Activated CD8-positive, alpha-beta T cell treated with anti-CD3 and anti-CD28 coated beads, Interleukin-2, amount 10 ng/mL, durations not matched to agents 7 days and 5 days (primary cell): ENCODE data around the gene SNTB2. TPM values are rescaled to one million over a fixed set of nuclear protein-coding genes. Genes with fewer than 3 reads are reported as not detected.
"Not testable (repeated sequence)": the region's sequence is repeated elsewhere in the genome, so short reads cannot be mapped to it uniquely, and the experiment has no call there.

Experiments used
- ATAC-seq: fragments of 150-1000 bp; cut with Tn5 transposase; one replicate; pipeline ENCODE4 v1.10.0; 2021; ENCODE audit warnings: moderate library complexity
- CTCF ChIA-PET: fragments of 350-600 bp; sonication (Branson Sonifier 250); formaldehyde crosslinking; loops from one replicate; lab custom pipeline; 2021; ENCODE audit warnings: antibody characterized with exemption; lab: Charles Lee
- POLR2A ChIA-PET: fragments of 350-600 bp; sonication (Branson Sonifier 250); formaldehyde crosslinking; loops from one replicate; lab custom pipeline; 2021; ENCODE audit warnings: antibody characterized with exemption; lab: Charles Lee
- DNase-seq: peaks from one replicate; pipeline ENCODE4 v3.0.0-alpha.2; 2020
- H3K27ac Mint-ChIP-seq: one replicate; pipeline ENCODE4 v1.8.0; 2021; ENCODE audit warnings: mild to moderate bottlenecking, mixed read lengths
- H3K27me3 Mint-ChIP-seq: one replicate; pipeline ENCODE4 v1.8.0; 2021; ENCODE audit warnings: low read depth, mixed read lengths
- H3K36me3 Mint-ChIP-seq: one replicate; pipeline ENCODE4 v1.8.0; 2021; ENCODE audit warnings: low read depth, mixed read lengths
- H3K4me1 Mint-ChIP-seq: one replicate; pipeline ENCODE4 v1.8.0; 2021; ENCODE audit warnings: low read depth, mixed read lengths
- H3K4me3 Mint-ChIP-seq: one replicate; pipeline ENCODE4 v1.8.0; 2021; ENCODE audit warnings: mild to moderate bottlenecking, mixed read lengths
- H3K9me3 Mint-ChIP-seq: one replicate; pipeline ENCODE4 v1.8.0; 2022; ENCODE audit warnings: mixed read lengths; ENCODE audit not compliant: insufficient read depth
- total RNA-seq, 2 experiments: library from RNA; stranded (reverse); gene quantifications; one replicate each; pipeline ENCODE4 v1.2.3, GENCODE V29; 2021

The SNTB2 gene
- total RNA-seq, 2 experiments from 2014 or later, result 24.3 to 25.5 TPM

GRCh38 chr16:69270395-69270794 is 83.4 kb downstream of the SNTB2 start:
- H3K4me1 Mint-ChIP-seq, result no peaks in the 10 kb centered on the region
- CTCF ChIA-PET, result interaction anchor here (0.9 to 2.9 kb wide), 2 partner anchors 120 kb away, joined by 5 to 8 read pairs; no protein-coding TSS in a partner anchor
- ATAC-seq, result no peak
- H3K4me3 Mint-ChIP-seq, result no peak overlapping the region
- DNase-seq, result no peak
- peaks cover 14% of the 10 kb centered on the region for H3K36me3 Mint-ChIP-seq
- H3K27me3 Mint-ChIP-seq, result no peaks in the 10 kb centered on the region
- H3K27ac Mint-ChIP-seq, result no peak overlapping the region
- POLR2A ChIA-PET, result no interaction called here
- H3K9me3 Mint-ChIP-seq, result no peaks in the 10 kb centered on the region

GRCh38 chr16:69270831-69271230 is 83.9 kb downstream of the SNTB2 start:
- ATAC-seq, result no peak
- Mint-ChIP-seq H3K36me3 (peaks cover 14% of the 10 kb centered on the region), H3K27ac (no peak overlapping the region), H3K9me3 (no peaks in the 10 kb centered on the region), H3K4me1 (no peaks in the 10 kb centered on the region), H3K27me3 (no peaks in the 10 kb centered on the region), H3K4me3 (no peak overlapping the region)
- CTCF ChIA-PET, result interaction anchor here (1.7 to 2.9 kb wide), 2 partner anchors 15 to 120 kb away, joined by 7 to 8 read pairs; no protein-coding TSS in a partner anchor
- POLR2A ChIA-PET, result no interaction called here
- DNase-seq, result no peak

- H3K36me3 Mint-ChIP-seq, result peaks cover 14% of the 10 kb centered on the region
- CTCF ChIA-PET, result interaction anchor here (1.5 to 2.9 kb wide), 2 partner anchors 24 to 123 kb away, joined by 3 to 8 read pairs; no protein-coding TSS in a partner anchor
- no peak overlapping the region for H3K4me3 Mint-ChIP-seq
- no peaks in the 10 kb centered on the region for H3K27me3 Mint-ChIP-seq
- H3K9me3 Mint-ChIP-seq, result no peaks in the 10 kb centered on the region
- ATAC-seq (no peak), DNase-seq (no peak)
- POLR2A ChIA-PET, result no interaction called here
- H3K4me1 Mint-ChIP-seq, result no peaks in the 10 kb centered on the region
- no peak overlapping the region for H3K27ac Mint-ChIP-seq
Observed at GRCh38 chr16:69273009-69273408, 86.0 kb downstream of the SNTB2 start.

GRCh38 chr16:69274699-69275235 is 87.8 kb downstream of the SNTB2 start:
- H3K27ac Mint-ChIP-seq, result no peak overlapping the region
- DNase-seq (no peak), ATAC-seq (no peak)
- POLR2A ChIA-PET, result no interaction called here
- H3K9me3 Mint-ChIP-seq, result no peaks in the 10 kb centered on the region
- peaks cover 12% of the 10 kb centered on the region for H3K36me3 Mint-ChIP-seq
- H3K4me3 Mint-ChIP-seq, result no peak overlapping the region
- CTCF ChIA-PET, result interaction anchor here (1.5 kb wide), 1 partner anchor 13 kb away, joined by 4 read pairs; no protein-coding TSS in a partner anchor
- H3K27me3 Mint-ChIP-seq, result no peaks in the 10 kb centered on the region
- no peaks in the 10 kb centered on the region for H3K4me1 Mint-ChIP-seq

GRCh38 chr16:69276148-69277115 is 89.5 kb downstream of the SNTB2 start:
- Mint-ChIP-seq H3K27me3 (no peaks in the 10 kb centered on the region), H3K36me3 (peaks cover 5% of the 10 kb centered on the region)
- POLR2A ChIA-PET, result interaction anchor here (0.6 kb wide), 1 partner anchor 33 kb away, joined by 3 read pairs; no protein-coding TSS in a partner anchor

GRCh38 chr16:69277413-69277812 is 90.4 kb downstream of the SNTB2 start:
- H3K4me3 Mint-ChIP-seq, result no peak overlapping the region
- ATAC-seq, result no peak
- no peak overlapping the region for H3K27ac Mint-ChIP-seq
- H3K36me3 Mint-ChIP-seq, result peaks cover 2% of the 10 kb centered on the region
- ChIA-PET POLR2A (no interaction called here), CTCF (interaction anchor here (2.1 kb wide), 1 partner anchor 8 kb away, joined by 6 read pairs; no protein-coding TSS in a partner anchor)
- no peaks in the 10 kb centered on the region for H3K27me3 Mint-ChIP-seq
- no peaks in the 10 kb centered on the region for H3K9me3 Mint-ChIP-seq
- no peaks in the 10 kb centered on the region for H3K4me1 Mint-ChIP-seq
- no peak for DNase-seq

More at GRCh38 chr16:69276148-69277115, 89.5 kb downstream of the SNTB2 start:
- Mint-ChIP-seq H3K9me3 (no peaks in the 10 kb centered on the region), H3K4me3 (no peak overlapping the region), H3K27ac (no peak overlapping the region), H3K4me1 (no peaks in the 10 kb centered on the region)
- DNase-seq (no peak), ATAC-seq (no peak)
- CTCF ChIA-PET, result interaction anchor here (0.7 to 2.1 kb wide), 3 partner anchors 9 to 163 kb away, joined by 3 to 6 read pairs (median 4); no protein-coding TSS in a partner anchor

- POLR2A ChIA-PET, result no interaction called here
- Mint-ChIP-seq H3K27ac (no peak overlapping the region), H3K9me3 (no peaks in the 10 kb centered on the region), H3K27me3 (no peaks in the 10 kb centered on the region), H3K4me3 (no peak overlapping the region), H3K4me1 (peaks cover 2% of the 10 kb centered on the region), H3K36me3 (peaks cover 2% of the 10 kb centered on the region)
- ATAC-seq (no peak), DNase-seq (no peak)
- CTCF ChIA-PET, result interaction anchor here (0.7 to 1.2 kb wide), 3 partner anchors 134 to 436 kb away, joined by 3 to 6 read pairs (median 4); no protein-coding TSS in a partner anchor
Observed at GRCh38 chr16:69283851-69284250, 96.9 kb downstream of the SNTB2 start.

- no peak overlapping the region for H3K4me3 Mint-ChIP-seq
- H3K36me3 Mint-ChIP-seq, result peaks cover 2% of the 10 kb centered on the region
- H3K4me1 Mint-ChIP-seq, result peaks cover 2% of the 10 kb centered on the region
- ChIA-PET POLR2A (no interaction called here), CTCF (interaction anchor here (0.5 to 6.4 kb wide), 11 partner anchors 9 to 438 kb away, joined by 3 to 95 read pairs (median 6); no protein-coding TSS in a partner anchor)
- no peaks in the 10 kb centered on the region for H3K27me3 Mint-ChIP-seq
- H3K27ac Mint-ChIP-seq, result no peak overlapping the region
- no peaks in the 10 kb centered on the region for H3K9me3 Mint-ChIP-seq
- DNase-seq (no peak), ATAC-seq (no peak)
Observed at GRCh38 chr16:69285240-69285639, 98.3 kb downstream of the SNTB2 start.

GRCh38 chr16:69286941-69287713 is 100.2 kb downstream of the SNTB2 start:
- ATAC-seq (peak; percentile 53), DNase-seq (peak; percentile 69)
- ChIA-PET POLR2A (interaction anchor here (0.6 kb wide), 1 partner anchor 431 kb away, joined by 4 read pairs; no protein-coding TSS in a partner anchor), CTCF (interaction anchor here (0.8 to 6.4 kb wide), 13 partner anchors 13 to 440 kb away, joined by 3 to 95 read pairs (median 4); no protein-coding TSS in a partner anchor)
- no peaks in the 10 kb centered on the region for H3K27me3 Mint-ChIP-seq
- peaks cover 2% of the 10 kb centered on the region for H3K4me1 Mint-ChIP-seq
- no peak overlapping the region for H3K4me3 Mint-ChIP-seq
- no peaks in the 10 kb centered on the region for H3K9me3 Mint-ChIP-seq
- peaks cover 2% of the 10 kb centered on the region for H3K36me3 Mint-ChIP-seq
- H3K27ac Mint-ChIP-seq, result no peak overlapping the region

GRCh38 chr16:69291657-69292056 is 104.7 kb downstream of the SNTB2 start:
- H3K27me3 Mint-ChIP-seq, H3K4me3 Mint-ChIP-seq, H3K4me1 Mint-ChIP-seq, H3K36me3 Mint-ChIP-seq, POLR2A ChIA-PET, H3K9me3 Mint-ChIP-seq, DNase-seq, ATAC-seq, H3K27ac Mint-ChIP-seq: not testable (repeated sequence)
- CTCF ChIA-PET, result interaction anchor here (0.6 kb wide), 1 partner anchor 141 kb away, joined by 4 read pairs; no protein-coding TSS in a partner anchor

- no peak overlapping the region for H3K27ac Mint-ChIP-seq
- no peak for DNase-seq
- ATAC-seq, result no peak
- CTCF ChIA-PET, result no interaction called here
- H3K4me1 Mint-ChIP-seq, result no peaks in the 10 kb centered on the region
- H3K4me3 Mint-ChIP-seq, result no peak overlapping the region
- H3K9me3 Mint-ChIP-seq, result no peaks in the 10 kb centered on the region
- POLR2A ChIA-PET, result no interaction called here
- H3K36me3 Mint-ChIP-seq, result no peaks in the 10 kb centered on the region
- no peaks in the 10 kb centered on the region for H3K27me3 Mint-ChIP-seq
Observed at GRCh38 chr16:69293401-69293800, 106.4 kb downstream of the SNTB2 start.
